IMR-90 (cell line): ENCODE measurements around the gene PDIA3. TPM values are rescaled to one million over a fixed set of nuclear protein-coding genes. Genes with fewer than 3 reads are reported as not detected.
"Not testable (repeated sequence)": the region's sequence is repeated elsewhere in the genome, so short reads cannot be mapped to it uniquely, and the experiment has no call there.

Source experiments
- ATAC-seq: fragments of 200-7000 bp; cut with Tn5 transposase; 2 replicates; pipeline ENCODE4 v1.9.1; 2020; ENCODE audit warnings: low read depth, mild to moderate bottlenecking, moderate library complexity
- BruUV-seq: library from RNA; stranded (reverse); fragments of 400-500 nt; replicated peaks from 2 replicates; lab custom pipeline; 2021; lab: Mats Ljungman, UMichigan
- CTCF ChIA-PET: fragments of 300-600 bp; formaldehyde crosslinking; extraction: SDS; loops from one replicate; lab custom pipeline; 2021; ENCODE audit warnings: antibody characterized with exemption; lab: Yijun Ruan, JAX
- POLR2A ChIA-PET: fragments of 300-600 bp; sonication (Branson Sonifier 250); formaldehyde crosslinking; loops from one replicate; lab custom pipeline; 2022; ENCODE audit warnings: antibody characterized with exemption; ENCODE audit not compliant: unreplicated experiment; lab: Charles Lee
- DNase-seq: peaks from one replicate; pipeline ENCODE4 v3.0.0; 2013
- H2AFZ ChIP-seq: replicated peaks from 2 replicates; pipeline ENCODE3; 2013; ENCODE audit warnings: low read length, mild to moderate bottlenecking; ENCODE audit not compliant: poor library complexity
- H2AK5ac ChIP-seq: 2 replicates; pipeline ENCODE4 v1.6.1; 2013; ENCODE audit warnings: low read depth, low read length, inconsistent platforms
- H2AK9ac ChIP-seq: replicated peaks from 2 replicates; pipeline ENCODE3; 2013; ENCODE audit warnings: mild to moderate bottlenecking, low read depth, low read length, moderate library complexity; ENCODE audit not compliant: poor library complexity
- H2BK120ac ChIP-seq: 2 replicates; pipeline ENCODE4 v1.6.1; 2013; ENCODE audit warnings: low read depth, low read length, inconsistent platforms
- H2BK15ac ChIP-seq: 3 replicates; pipeline ENCODE4 v1.6.1; 2013; ENCODE audit warnings: low read depth, low read length, inconsistent platforms
- H2BK20ac ChIP-seq: 2 replicates; pipeline ENCODE4 v1.6.1; 2013; ENCODE audit warnings: low read depth, mild to moderate bottlenecking, inconsistent platforms, low read length, moderate library complexity
- H2BK5ac ChIP-seq: 2 replicates; pipeline ENCODE4 v1.6.1; 2013; ENCODE audit warnings: mild to moderate bottlenecking, low read depth, low read length, inconsistent platforms; ENCODE audit not compliant: poor library complexity, severe bottlenecking
- H3K14ac ChIP-seq: replicated peaks from 2 replicates; pipeline ENCODE4 v1.6.1; 2013; ENCODE audit warnings: low read depth, low read length, inconsistent platforms
- H3K18ac ChIP-seq: 2 replicates; pipeline ENCODE4 v1.6.1; 2013; ENCODE audit warnings: low read depth, low read length, control low read depth
- H3K23ac ChIP-seq: 2 replicates; pipeline ENCODE4 v1.6.1; 2013; ENCODE audit warnings: low read depth, low read length, inconsistent platforms
- H3K27ac ChIP-seq: 2 replicates; pipeline ENCODE4 v1.5.1; 2013; ENCODE audit warnings: mild to moderate bottlenecking, control low read depth, low read length; ENCODE audit not compliant: insufficient read depth
- H3K27me3 ChIP-seq: 2 replicates; pipeline ENCODE4 v1.6.1; 2013; ENCODE audit warnings: low read length; ENCODE audit not compliant: control insufficient read depth, insufficient read depth
- H3K36me3 ChIP-seq: 2 replicates; pipeline ENCODE4 v1.6.1; 2013; ENCODE audit warnings: low read length, mixed read lengths; ENCODE audit not compliant: control insufficient read depth, insufficient read depth
- H3K4ac ChIP-seq: 2 replicates; pipeline ENCODE4 v1.6.1; 2013; ENCODE audit warnings: low read depth, low read length, inconsistent platforms
- H3K4me1 ChIP-seq: 2 replicates; pipeline ENCODE4 v1.6.1; 2013; ENCODE audit warnings: low read length, mixed read lengths; ENCODE audit not compliant: control insufficient read depth, insufficient read depth
- H3K4me2 ChIP-seq: 2 replicates; pipeline ENCODE4 v1.6.1; 2013; ENCODE audit warnings: low read depth, mild to moderate bottlenecking, control low read depth, low read length, moderate library complexity
- H3K4me3 ChIP-seq: 2 replicates; pipeline ENCODE4 v1.5.1; 2013; ENCODE audit warnings: low read depth, mild to moderate bottlenecking, control low read depth, low read length, moderate library complexity; ENCODE audit not compliant: insufficient read depth
- H3K56ac ChIP-seq: 2 replicates; pipeline ENCODE4 v1.6.1; 2013; ENCODE audit warnings: low read length, inconsistent platforms; ENCODE audit not compliant: insufficient read depth; ENCODE audit errors: extremely low read depth
- H3K79me1 ChIP-seq, 2 experiments: 2 replicates each; pipeline ENCODE4 v1.6.1; 2013; ENCODE audit warnings: low read length in 2 of 2, inconsistent platforms in 1 of 2, low read depth in 1 of 2
- H3K9ac ChIP-seq: 2 replicates; pipeline ENCODE4 v1.6.1; 2013; ENCODE audit warnings: low read depth, low read length, control low read depth
- H3K9me1 ChIP-seq: 2 replicates; pipeline ENCODE4 v1.6.1; 2013; ENCODE audit warnings: low read length, inconsistent platforms; ENCODE audit not compliant: insufficient read depth
- H3K9me3 ChIP-seq: 2 replicates; pipeline ENCODE4 v1.6.1; 2013; ENCODE audit warnings: low read length; ENCODE audit not compliant: control insufficient read depth, insufficient read depth
- H4K20me1 ChIP-seq: 2 replicates; pipeline ENCODE4 v1.6.1; 2013; ENCODE audit warnings: low read length, inconsistent platforms; ENCODE audit not compliant: insufficient read depth
- H4K5ac ChIP-seq: 2 replicates; pipeline ENCODE4 v1.6.1; 2013; ENCODE audit warnings: mild to moderate bottlenecking, low read depth, low read length, control low read depth
- H4K8ac ChIP-seq, 2 experiments: 2 replicates each; pipeline ENCODE4 v1.6.1; 2013; ENCODE audit warnings: low read depth in 2 of 2, low read length in 2 of 2, control low read depth in 1 of 2, inconsistent platforms in 1 of 2
- H4K91ac ChIP-seq: 2 replicates; pipeline ENCODE4 v1.6.1; 2013; ENCODE audit warnings: low read depth, low read length, inconsistent platforms; ENCODE audit not compliant: insufficient read depth
- CHD1 ChIP-seq: IDR thresholded peaks from 2 replicates; pipeline ENCODE4 v1.6.1; 2012; ENCODE audit warnings: low read depth, low read length, improper control_type of control experiment
- RFX5 ChIP-seq: IDR thresholded peaks from 2 replicates; pipeline ENCODE4 v1.8.0; 2012; ENCODE audit warnings: low read depth, mild to moderate bottlenecking, low read length, moderate library complexity
- USF2 ChIP-seq: fragments of 150-350 bp; IDR thresholded peaks from 2 replicates; pipeline ENCODE4 v1.6.1; 2017; ENCODE audit warnings: mild to moderate bottlenecking, antibody characterized with exemption, low read length, low read depth
- WGBS, 2 experiments: methylation state at CpG; one replicate each; pipeline versions ENCODE4 v1.1.5 to v1.1.7; 2013; ENCODE audit warnings: missing lambda C conversion rate in 2 of 2; ENCODE audit not compliant: insufficient read length in 1 of 2; ENCODE audit errors: extremely low coverage in 2 of 2; 5-methylcytosine and 5-hydroxymethylcytosine counted together
- dilution Hi-C: fragments of 300-500 bp; cut with HindIII; formaldehyde crosslinking; loops from one replicate; pipeline ENCODE4 v1.14.3; 2018; ENCODE audit warnings: low sequenced_read_pairs; ENCODE audit not compliant: unreplicated experiment
- in situ Hi-C: fragments of 300-500 bp; cut with MboI; formaldehyde crosslinking; loops from 3 replicates; pipeline ENCODE4 v1.14.3; 2019; ENCODE audit warnings: low sequenced_read_pairs, inconsistent platforms, mixed read lengths
- intact Hi-C: fragments of 100-400 bp; cut with micrococcal nuclease; formaldehyde crosslinking; loops from 2 replicates; pipeline ENCODE4 v1.10.0; 2022
- polyA plus RNA-seq, 3 experiments: library from polyadenylated mRNA; depleted of rRNA; stranded (reverse); fragments of >200 nt; gene quantifications; 2 replicates each; pipeline ENCODE4 v1.2.3, GENCODE V29; 2012; ENCODE audit warnings: low replicate concordance in 1 of 3
- total RNA-seq: library from RNA; depleted of rRNA; stranded (reverse); fragments of >200 nt; gene quantifications from 2 replicates; pipeline ENCODE4 v1.2.3, GENCODE V29; 2012

PDIA3 gene
- total and polyA plus RNA-seq, 2 of the 4 experiments (the other 2 are of a cell fraction) = 103 to 396 TPM

- TF ChIP-seq USF2 (no peak), CHD1 (no peak), RFX5 (no peak)
Measured at GRCh38 chr15:43800286-43801141, 54.3 kb downstream of the PDIA3 start, which contains the start of gene HYPK (continued).

DNA sequence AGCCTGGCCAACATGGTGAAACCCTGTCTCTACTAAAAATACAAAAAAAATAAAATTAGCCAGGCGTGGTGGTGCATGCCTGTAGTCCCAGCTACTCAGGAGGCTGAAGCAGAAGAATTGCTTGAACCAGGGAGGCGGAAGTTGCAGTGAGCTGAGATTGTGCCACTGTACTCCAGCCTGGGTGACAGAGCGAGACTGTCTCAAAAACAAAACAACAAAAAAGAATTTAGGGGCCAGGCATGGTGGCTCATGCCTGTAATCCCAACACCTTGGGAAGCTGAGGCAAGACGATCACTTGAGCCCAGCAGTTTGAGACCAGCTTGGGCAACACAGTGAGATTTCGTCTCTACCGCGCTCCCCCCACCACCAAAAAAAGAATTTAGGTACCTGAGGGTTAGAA, 56.4 kb downstream of the PDIA3 start:
- dilution Hi-C loops, H2AFZ ChIP-seq, H3K18ac ChIP-seq, H3K9me3 ChIP-seq, H3K4me2 ChIP-seq, H3K9me1 ChIP-seq, H3K23ac ChIP-seq, in situ Hi-C loops, H2BK20ac ChIP-seq, H3K9ac ChIP-seq, H2BK15ac ChIP-seq, H3K4ac ChIP-seq, H2AK9ac ChIP-seq, H2BK120ac ChIP-seq, H3K27me3 ChIP-seq, H3K56ac ChIP-seq, H2AK5ac ChIP-seq, POLR2A ChIA-PET, H4K5ac ChIP-seq, H4K20me1 ChIP-seq, ATAC-seq, H2BK5ac ChIP-seq, DNase-seq, intact Hi-C loops, H4K8ac ChIP-seq, H3K14ac ChIP-seq, CTCF ChIA-PET, H4K91ac ChIP-seq, BruUV-seq, H3K4me1 ChIP-seq, H3K4me3 ChIP-seq, H3K27ac ChIP-seq: not testable (repeated sequence)
- H3K36me3 ChIP-seq = peaks cover 49% of the 10 kb centered on the region
- peaks cover 3 to 41% of the 10 kb centered on the region in 2 experiments; a peak in 3 of 4 replicates for H3K79me1 ChIP-seq
- 100% methylated on average over 2 of the region's 7 CpGs; no CpG with 5 or more reads in 1 of the 2 experiments for WGBS, 2 experiments
